CD4-positive, alpha-beta T cell treated with Interleukin-1 beta for 1 hour (primary cell): ENCODE measurements around the gene HTD2.

Experiments used
- DNase-seq, 2 donors: peaks; one replicate each; pipeline ENCODE4 v3.0.0-alpha.2; 2020 to 2022

The HTD2 gene

GRCh38 chr3:58293516-58293915, 12.8 kb upstream of the HTD2 start:
- DNase-seq: no peak

- no peak for DNase-seq
These were observed 10.1 kb upstream of the HTD2 start for GRCh38 chr3:58296269-58296668.

- no peak for DNase-seq
These were observed 9.5 kb upstream of the HTD2 start for GRCh38 chr3:58296843-58297242.

GRCh38 chr3:58298190-58298589, 8.1 kb upstream of the HTD2 start:
- DNase-seq: no peak

GRCh38 chr3:58299075-58299474, 7.2 kb upstream of the HTD2 start:
- DNase-seq: no peak

- no peak for DNase-seq
These were observed 6.3 kb upstream of the HTD2 start for GRCh38 chr3:58299839-58300516.

GRCh38 chr3:58307639-58308215, 1.4 kb downstream of the HTD2 start:
- peak; percentile 61 to 73 for DNase-seq

- no peak for DNase-seq
These were observed 2.4 kb downstream of the HTD2 start for GRCh38 chr3:58308728-58309127.

- no peak for DNase-seq
These were observed 11.5 kb downstream of the HTD2 start for GRCh38 chr3:58317811-58318210.

GRCh38 chr3:58321791-58322190, 15.5 kb downstream of the HTD2 start:
- DNase-seq: no peak

- DNase-seq: no peak
These were observed 16.5 kb downstream of the HTD2 start for GRCh38 chr3:58322793-58323192.

GRCh38 chr3:58323529-58324390, 17.4 kb downstream of the HTD2 start:
- no peak for DNase-seq

GRCh38 chr3:58324391-58325390, 18.4 kb downstream of the HTD2 start:
- no peak for DNase-seq

GRCh38 chr3:58325525-58325992, 19.2 kb downstream of the HTD2 start:
- no peak for DNase-seq

GRCh38 chr3:58326267-58326900, 20.1 kb downstream of the HTD2 start:
- no peak for DNase-seq

GRCh38 chr3:58329150-58329921, 23.0 kb downstream of the HTD2 start:
- DNase-seq: no peak

GRCh38 chr3:58329922-58330413, 23.6 kb downstream of the HTD2 start:
- DNase-seq: no peak

- no peak for DNase-seq
These were observed 25.4 kb downstream of the HTD2 start for GRCh38 chr3:58331593-58332152.

- DNase-seq: peak; percentile 79 to 81
These were observed 26.4 kb downstream of the HTD2 start, which contains the start of gene PXK for GRCh38 chr3:58332575-58333188. PXK (plus strand) TSS chr3:58332892; CDS start chr3:58332989, 97 bp downstream.
